Rectal smooth muscle tissue (tissue), 1 donor: Measurements from ENCODE around the gene SF3A1.

Source experiments
- H3K27ac ChIP-seq: one replicate; pipeline ENCODE4 v1.7.0; 2013; ENCODE audit warnings: low read depth, low read length, inconsistent platforms
- H3K27me3 ChIP-seq: one replicate; pipeline ENCODE4 v1.7.0; 2013; ENCODE audit warnings: low read length; ENCODE audit not compliant: control insufficient read depth, insufficient read depth
- H3K36me3 ChIP-seq: one replicate; pipeline ENCODE4 v1.7.0; 2013; ENCODE audit warnings: low read length; ENCODE audit not compliant: control insufficient read depth, insufficient read depth
- H3K4me1 ChIP-seq: one replicate; pipeline ENCODE4 v1.7.0; 2013; ENCODE audit warnings: low read length; ENCODE audit not compliant: control insufficient read depth, insufficient read depth
- H3K4me3 ChIP-seq: one replicate; pipeline ENCODE4 v1.7.0; 2013; ENCODE audit warnings: low read length
- H3K9ac ChIP-seq: one replicate; pipeline ENCODE4 v1.7.0; 2013; ENCODE audit warnings: low read length

SF3A1 gene

DNA sequence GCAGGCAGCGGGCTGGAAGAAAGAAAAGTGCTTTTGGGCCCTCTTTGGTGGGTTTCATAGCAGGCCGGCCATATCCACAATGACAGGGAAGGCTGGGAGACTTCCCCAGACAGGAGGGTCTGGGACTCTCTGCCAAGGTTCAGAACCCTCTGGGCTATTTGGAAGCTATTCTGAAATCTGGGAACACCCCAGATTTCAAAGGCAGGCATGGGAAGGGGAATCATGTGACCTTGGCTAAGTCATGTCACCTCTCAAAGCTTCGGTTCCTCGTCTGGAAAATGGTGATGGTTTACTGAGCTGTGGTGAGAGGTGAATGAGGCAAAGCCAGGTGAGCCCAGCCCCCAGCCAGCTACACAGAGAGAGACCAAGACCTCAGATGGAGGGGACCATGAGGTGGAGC is 72.0 kb downstream of the SF3A1 start:
- no peak overlapping the region for H3K27ac ChIP-seq

GRCh38 chr22:30284172-30284571 is 72.5 kb downstream of the SF3A1 start:
- no peak overlapping the region for H3K9ac ChIP-seq
- H3K4me1 ChIP-seq: peaks cover 5% of the 10 kb centered on the region
- no peak overlapping the region for H3K27ac ChIP-seq
- no peaks in the 10 kb centered on the region for H3K27me3 ChIP-seq
- no peak overlapping the region for H3K4me3 ChIP-seq
- no peaks in the 10 kb centered on the region for H3K36me3 ChIP-seq

More for the DNA sequence above, 72.0 kb downstream of the SF3A1 start:
- H3K27me3 ChIP-seq: no peaks in the 10 kb centered on the region
- H3K4me3 ChIP-seq: no peak overlapping the region
- H3K4me1 ChIP-seq: peaks cover 5% of the 10 kb centered on the region
- H3K9ac ChIP-seq: no peak overlapping the region
- H3K36me3 ChIP-seq: no peaks in the 10 kb centered on the region

DNA sequence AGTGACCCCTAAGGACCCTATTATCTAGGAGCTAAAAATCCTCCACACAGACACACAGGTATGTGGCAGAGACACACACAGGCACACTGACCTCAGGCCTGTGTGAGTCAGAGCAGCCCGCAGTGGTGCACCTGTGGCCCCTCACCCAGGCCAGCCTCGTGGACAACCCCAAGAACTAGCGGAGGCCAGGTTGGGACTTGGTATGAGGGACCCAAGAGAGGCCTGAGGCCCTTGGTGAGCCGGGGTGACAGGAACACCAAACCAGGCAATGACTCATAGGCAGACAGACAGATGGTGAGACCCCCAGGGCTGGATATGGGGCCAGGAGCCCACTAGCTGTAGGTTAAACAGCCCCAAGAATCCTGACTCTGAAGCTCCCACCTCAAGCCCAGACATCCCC is 73.4 kb downstream of the SF3A1 start:
- Histone ChIP-seq H3K4me1 (peaks cover under 1% of the 10 kb centered on the region), H3K27ac (no peak overlapping the region), H3K36me3 (no peaks in the 10 kb centered on the region)

DNA sequence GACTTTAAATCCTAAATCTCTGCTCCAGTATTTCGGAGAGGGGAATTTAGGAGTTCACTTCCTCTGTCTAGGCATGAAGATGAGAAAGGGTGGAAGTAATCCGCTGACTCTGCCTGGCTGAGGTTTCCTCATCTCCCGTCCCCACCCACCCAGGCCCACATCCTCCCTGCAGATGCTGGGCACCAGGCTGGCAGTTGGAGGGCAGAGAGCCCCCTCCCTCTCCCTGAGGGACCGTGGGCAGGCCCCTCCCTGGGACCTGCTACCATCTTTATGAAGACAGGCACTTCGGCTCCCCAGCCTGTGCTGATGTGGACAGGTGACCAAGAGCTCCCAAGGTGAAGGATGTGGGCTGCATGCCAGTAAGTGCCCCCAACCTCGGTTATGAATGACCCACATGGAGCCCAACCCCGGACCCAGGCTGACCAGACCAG is 74.1 kb downstream of the SF3A1 start:
- Histone ChIP-seq H3K36me3 (no peaks in the 10 kb centered on the region), H3K27ac (no peak overlapping the region), H3K27me3 (no peaks in the 10 kb centered on the region), H3K4me3 (no peak overlapping the region), H3K4me1 (no peaks in the 10 kb centered on the region), H3K9ac (no peak overlapping the region)

More for the DNA sequence above, 73.4 kb downstream of the SF3A1 start:
- H3K27me3 ChIP-seq: no peaks in the 10 kb centered on the region
- H3K4me3 ChIP-seq: no peak overlapping the region
- H3K9ac ChIP-seq: no peak overlapping the region
